Keratinocyte (primary cell): Measurements from ENCODE around the gene SNX13.

Experiments used
- EZH2 ChIP-seq: IDR thresholded peaks from one replicate; pipeline ENCODE4 v1.6.1; 2012; ENCODE audit warnings: inconsistent platforms, mild to moderate bottlenecking, low read length, moderate library complexity
- TF ChIP-seq, protein P1 (sequence below), 3 experiments: IDR thresholded peaks in 1 of 3; conservative IDR thresholded peaks in 1 of 3; optimal IDR thresholded peaks in 1 of 3; 2 replicates in 2 of 3; 3 replicates in 1 of 3; pipeline versions ENCODE3 to v1.5.1; 2011; ENCODE audit warnings: low read length in 3 of 3, mild to moderate bottlenecking in 3 of 3, moderate library complexity in 2 of 3, control low read depth in 1 of 3, inconsistent platforms in 1 of 3; ENCODE audit not compliant: insufficient read depth in 2 of 3; ENCODE audit errors: extremely low read depth in 1 of 3

DNA sequence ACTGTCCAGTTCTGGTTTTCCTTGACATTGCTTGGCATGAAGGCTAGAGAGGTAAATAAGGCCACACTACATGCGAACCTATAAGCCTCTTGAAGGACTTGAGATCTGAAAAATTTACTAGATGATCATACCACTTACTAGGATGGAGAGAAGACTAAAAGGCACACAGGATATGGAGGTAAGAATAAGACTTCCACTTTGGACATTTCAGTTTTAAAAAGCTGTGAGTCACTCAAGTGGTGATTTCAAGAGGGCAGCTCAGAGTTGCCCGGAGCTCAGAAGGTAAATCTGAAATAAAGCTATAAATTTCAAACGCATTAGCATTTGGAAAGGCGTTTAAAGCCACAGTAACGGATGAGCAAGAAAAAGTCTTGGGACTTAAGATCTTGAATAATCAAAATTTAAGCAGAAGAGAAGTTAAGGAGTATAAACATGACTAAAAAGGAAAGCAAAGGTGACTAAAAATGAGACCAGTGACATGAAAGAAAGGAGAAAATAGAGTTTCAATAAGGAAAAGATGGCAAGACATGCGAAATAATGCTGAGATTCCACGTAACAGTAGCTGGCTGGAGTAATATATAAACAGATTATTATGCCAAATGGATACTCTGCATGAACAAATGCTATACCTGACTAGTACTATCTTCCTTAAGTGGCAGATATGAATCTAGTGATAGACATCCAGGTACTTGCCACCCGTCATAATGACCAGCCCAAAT, 68.3 kb downstream of the SNX13 start:
- TF ChIP-seq, protein P1, sequence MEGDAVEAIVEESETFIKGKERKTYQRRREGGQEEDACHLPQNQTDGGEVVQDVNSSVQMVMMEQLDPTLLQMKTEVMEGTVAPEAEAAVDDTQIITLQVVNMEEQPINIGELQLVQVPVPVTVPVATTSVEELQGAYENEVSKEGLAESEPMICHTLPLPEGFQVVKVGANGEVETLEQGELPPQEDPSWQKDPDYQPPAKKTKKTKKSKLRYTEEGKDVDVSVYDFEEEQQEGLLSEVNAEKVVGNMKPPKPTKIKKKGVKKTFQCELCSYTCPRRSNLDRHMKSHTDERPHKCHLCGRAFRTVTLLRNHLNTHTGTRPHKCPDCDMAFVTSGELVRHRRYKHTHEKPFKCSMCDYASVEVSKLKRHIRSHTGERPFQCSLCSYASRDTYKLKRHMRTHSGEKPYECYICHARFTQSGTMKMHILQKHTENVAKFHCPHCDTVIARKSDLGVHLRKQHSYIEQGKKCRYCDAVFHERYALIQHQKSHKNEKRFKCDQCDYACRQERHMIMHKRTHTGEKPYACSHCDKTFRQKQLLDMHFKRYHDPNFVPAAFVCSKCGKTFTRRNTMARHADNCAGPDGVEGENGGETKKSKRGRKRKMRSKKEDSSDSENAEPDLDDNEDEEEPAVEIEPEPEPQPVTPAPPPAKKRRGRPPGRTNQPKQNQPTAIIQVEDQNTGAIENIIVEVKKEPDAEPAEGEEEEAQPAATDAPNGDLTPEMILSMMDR (optimal IDR thresholded peaks at IDR 0.05 in 1 of 3, IDR thresholded peaks at IDR 0.05 in 1 of 3, conservative IDR thresholded peaks at IDR 0.05 in 1 of 3; ENCODE audit: extremely low read depth in 1 of 3, insufficient read depth in 2 of 3, low read length in 3 of 3): no peak
- no peak for TF ChIP-seq EZH2
